LHCN-M2 (cell line): ENCODE measurements around the gene SLC51A. TPM values are rescaled to one million over a fixed set of nuclear protein-coding genes. Genes with fewer than 3 reads are reported as not detected.
A peak's percentile ranks its signal among the peaks of the same experiment; 100 is the strongest.
"Not testable (repeated sequence)": the region's sequence is repeated elsewhere in the genome, so short reads cannot be mapped to it uniquely, and the experiment has no call there.

ENCODE experiments used
- DNase-seq: peaks from one replicate; pipeline ENCODE4 v3.0.0-alpha.2; 2012; ENCODE audit warnings: low read depth
- polyA plus RNA-seq: library from polyadenylated mRNA; unstranded; fragments of >200 nt; gene quantifications from one replicate; pipeline ENCODE4 v1.2.1, GENCODE V29; 2012; ENCODE audit warnings: missing spikeins
- total RNA-seq: library from RNA; depleted of rRNA; stranded (reverse); fragments of >200 nt; gene quantifications from 2 replicates; pipeline ENCODE4 v1.2.3, GENCODE V29; 2014; rRNA removed

Gene SLC51A
- total RNA-seq = not detected in 2 replicates
- 4.0 TPM for polyA plus RNA-seq

- no peak for DNase-seq
These were observed at the start of gene SLC51A for GRCh38 chr3:196216089-196216564. Gene SLC51A (plus strand): TSS chr3:196216534. CDS start chr3:196216713, 179 bp downstream.

DNA sequence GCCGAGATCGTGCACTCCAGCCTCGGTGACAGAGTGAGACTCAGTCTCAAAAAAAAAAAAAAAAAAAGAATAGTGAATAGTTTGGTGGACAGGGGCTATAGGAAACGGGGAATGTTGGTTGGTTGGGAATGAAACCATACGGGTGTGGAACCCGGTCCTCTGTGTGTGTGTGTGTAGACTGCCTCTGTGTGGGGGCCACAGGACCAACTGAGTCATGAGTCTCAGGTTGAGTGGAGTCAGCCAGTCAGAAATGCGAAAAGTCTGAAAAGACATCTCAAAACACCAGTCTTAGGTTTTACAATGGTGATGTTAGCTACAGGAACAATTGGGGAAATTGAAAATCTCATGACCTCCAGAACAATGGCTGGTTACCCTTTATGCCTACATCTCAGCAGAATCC, 49.6 kb upstream of the SLC51A start:
- DNase-seq = no peak

GRCh38 chr3:196168808-196169391, 47.4 kb upstream of the SLC51A start:
- no peak for DNase-seq

DNA sequence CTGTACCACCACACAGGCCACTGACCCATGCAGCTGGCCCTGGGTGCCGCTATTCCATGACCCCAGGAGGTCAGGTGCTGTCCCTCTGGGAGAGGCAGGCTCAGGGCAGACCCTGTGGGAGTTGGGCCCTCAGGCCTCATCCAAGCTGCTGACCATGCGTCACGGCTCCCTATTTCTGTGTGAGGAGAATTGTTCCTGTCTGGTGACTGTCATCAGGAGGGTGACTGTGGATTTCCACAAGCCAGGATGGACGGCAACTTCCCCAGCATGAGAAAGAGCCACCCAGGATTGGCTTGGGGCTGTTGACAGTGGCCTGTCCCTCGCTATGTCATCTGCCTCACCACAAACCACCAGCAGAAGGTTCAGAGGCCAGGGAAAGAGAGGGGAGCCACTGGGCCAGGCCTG, 46.5 kb upstream of the SLC51A start:
- no peak for DNase-seq

DNA sequence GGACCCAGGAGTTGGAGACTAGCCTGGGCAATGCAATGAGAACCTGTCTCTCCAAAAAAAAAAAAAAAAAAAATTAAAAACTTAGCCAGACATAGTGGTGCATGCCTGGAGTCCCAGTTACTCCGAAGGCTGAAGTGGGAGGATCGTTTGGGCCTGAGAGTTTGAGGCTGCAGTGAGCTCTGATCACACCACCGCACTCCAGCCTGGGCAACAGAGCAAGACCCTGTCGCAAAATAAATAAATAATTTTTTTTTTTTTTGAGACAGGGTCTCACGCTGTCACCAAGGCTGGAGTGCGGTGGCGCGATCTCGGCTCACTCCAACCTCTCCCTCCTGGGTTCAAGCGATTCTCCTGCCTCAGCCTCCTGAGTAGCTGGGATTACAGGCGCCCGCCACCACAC, 46.0 kb upstream of the SLC51A start:
- DNase-seq = not testable (repeated sequence)

- peak; percentile 94 for DNase-seq
These were observed 41.7 kb upstream of the SLC51A start for GRCh38 chr3:196174652-196175051.

DNA sequence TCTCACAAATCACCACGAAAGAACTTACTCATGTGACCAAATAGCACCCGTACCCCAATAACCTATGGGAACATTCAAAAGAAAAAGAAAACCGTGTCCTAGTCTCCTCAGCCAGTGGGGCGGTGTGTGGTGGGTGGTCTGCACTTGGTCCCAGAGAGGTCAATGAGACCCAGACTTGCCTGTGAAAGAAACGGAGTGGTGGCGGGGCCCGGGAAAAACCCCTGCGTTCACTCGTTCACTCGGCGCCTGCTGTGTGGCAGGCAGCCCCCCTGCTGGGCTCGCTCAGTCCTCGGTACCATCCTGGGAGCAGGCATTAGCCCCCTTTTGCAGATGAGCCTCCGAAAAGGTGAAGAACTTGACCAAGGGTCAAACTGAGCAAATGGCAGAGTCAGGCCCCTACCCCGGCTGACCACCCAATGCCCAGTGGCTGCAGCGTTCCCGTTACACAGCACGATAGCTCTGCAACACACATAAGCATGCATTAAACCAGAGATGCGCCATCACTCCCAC, 41.2 kb upstream of the SLC51A start:
- no peak for DNase-seq

GRCh38 chr3:196175722-196176121, 40.6 kb upstream of the SLC51A start:
- no peak for DNase-seq

- DNase-seq = no peak
These were observed 38.8 kb upstream of the SLC51A start for GRCh38 chr3:196177567-196177966.

DNA sequence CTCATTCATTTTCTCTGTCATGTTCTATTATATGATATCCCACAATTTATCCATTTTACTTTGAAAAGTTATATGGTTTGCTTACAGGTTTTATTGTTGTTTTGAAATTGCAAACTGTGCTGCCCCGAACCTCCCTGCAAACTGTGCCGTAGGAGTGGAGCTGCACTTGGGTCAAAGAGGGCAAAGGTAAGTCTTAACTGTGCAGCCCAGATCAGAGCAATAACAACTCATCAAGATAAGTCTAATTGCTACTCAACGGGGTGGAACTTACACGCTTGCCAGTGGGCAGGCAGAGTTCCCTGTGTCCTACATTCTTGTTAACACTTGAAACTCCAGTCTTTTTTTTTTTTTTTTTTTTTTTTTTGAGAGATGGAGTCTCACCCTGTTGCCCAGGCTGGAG, 38.4 kb upstream of the SLC51A start:
- no peak for DNase-seq

DNA sequence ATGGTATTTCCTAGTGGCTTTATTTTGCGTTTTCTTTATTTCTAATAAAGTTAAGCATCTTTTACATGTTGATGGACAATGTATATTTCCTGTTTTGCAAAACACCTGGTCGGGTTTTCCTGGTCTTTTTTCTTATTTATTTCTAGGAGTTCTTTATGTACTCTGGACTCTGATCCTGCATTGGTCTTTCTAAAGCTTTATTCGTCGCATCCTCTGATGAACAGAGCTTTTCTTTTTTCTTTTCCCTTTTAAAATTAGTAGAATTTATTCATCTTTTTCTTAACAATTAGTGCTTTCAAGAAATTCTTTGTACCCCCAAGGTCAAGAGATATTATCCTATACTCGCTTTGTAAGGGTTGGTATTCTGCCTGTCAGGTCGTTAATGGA, 37.3 kb upstream of the SLC51A start:
- DNase-seq = no peak

DNA sequence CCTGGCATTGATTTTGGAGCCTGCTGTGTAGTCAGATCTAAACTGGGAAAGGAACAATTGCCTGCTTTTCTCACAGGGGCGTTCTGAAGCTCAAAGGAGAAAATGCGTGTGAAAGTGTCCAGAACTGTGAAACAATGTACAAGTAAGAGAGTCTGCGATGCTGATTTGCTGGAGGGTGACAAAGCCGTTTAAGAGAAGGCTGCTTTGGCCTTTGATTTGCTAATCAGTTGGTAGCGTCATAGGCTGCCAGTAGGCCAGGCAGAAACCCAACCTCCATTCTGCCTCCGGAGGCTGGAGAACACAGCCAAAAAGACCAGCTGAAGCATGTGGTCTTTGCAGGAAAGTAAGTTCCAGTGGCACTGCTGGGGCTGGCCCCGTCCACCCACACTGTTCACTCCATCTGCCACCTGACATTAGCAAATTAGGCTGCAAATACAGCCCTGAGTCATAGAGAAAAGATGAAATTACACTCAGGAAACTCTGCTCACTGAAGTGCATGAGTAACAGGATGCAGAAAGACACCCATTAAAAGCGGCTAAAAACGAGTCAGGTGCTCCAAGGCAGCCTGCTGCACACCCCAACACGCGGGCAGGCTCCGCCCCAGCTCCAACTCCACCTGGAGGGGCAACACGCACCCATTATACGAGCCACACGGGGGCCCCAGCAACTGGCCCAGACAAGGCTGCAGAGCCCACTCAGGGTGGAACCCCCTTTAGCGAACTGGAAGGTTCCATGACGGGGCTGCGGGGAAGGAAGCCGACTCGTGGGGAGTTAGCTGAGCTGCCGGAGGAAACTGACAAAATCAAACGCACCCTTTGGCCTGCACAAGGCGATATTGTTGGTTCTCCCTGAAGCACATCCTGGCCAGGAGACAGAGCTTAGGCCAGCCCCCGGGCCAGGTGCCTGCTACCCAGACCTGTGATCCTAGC, 36.7 kb upstream of the SLC51A start:
- peak; percentile 94 for DNase-seq

GRCh38 chr3:196180346-196180745, 36.0 kb upstream of the SLC51A start:
- no peak for DNase-seq

GRCh38 chr3:196181127-196181546, 35.2 kb upstream of the SLC51A start:
- no peak for DNase-seq

- not testable (repeated sequence) for DNase-seq
These were observed 32.2 kb upstream of the SLC51A start for GRCh38 chr3:196184169-196184432.

GRCh38 chr3:196184881-196185280, 31.5 kb upstream of the SLC51A start:
- DNase-seq = no peak

DNA sequence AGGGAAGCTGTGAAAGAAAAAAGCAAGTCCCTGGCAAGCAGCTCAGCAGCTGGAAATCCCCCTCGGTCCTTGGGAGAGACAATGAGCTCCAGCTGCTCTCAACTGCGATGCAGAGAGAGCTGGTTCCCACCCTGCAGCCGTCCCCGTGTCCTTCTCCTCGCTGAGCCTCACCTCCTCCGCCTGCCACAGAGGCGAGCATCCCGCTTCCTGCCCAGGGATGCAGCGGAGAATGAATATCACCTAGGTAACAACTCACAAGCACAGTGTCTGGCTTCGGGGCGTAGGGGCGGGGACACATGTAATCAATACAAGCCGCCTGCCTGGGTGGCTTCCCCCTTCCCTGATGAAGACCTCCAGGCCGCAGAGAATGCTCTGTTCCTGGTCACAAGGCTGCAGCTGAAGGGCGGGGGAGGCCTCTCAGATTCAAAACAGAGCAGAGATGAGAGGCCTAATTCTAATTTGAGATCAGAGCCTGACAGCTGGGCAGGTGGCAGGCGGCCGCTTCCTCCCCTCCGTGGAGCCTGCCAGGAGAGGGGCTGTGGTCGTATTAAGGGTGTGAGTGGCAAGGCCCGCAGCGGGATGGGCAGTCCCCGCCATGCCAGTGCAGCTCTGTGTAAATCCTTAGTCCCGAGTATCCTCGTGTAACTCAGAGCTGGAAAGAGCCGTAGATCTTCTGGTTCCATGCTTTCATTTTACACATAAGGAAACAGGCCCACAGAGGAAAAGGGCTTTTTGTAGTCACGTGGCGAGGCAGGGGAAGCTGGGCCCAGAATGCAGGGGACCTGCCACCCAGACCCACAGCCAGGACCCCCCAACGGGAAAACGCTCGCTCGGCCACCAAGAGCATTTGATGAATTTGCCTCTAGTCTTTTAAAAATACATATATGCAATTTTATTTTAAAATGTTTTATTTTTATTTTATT, 29.4 kb upstream of the SLC51A start:
- DNase-seq = no peak

- no peak for DNase-seq
These were observed 26.6 kb upstream of the SLC51A start for GRCh38 chr3:196189566-196190347.

DNA sequence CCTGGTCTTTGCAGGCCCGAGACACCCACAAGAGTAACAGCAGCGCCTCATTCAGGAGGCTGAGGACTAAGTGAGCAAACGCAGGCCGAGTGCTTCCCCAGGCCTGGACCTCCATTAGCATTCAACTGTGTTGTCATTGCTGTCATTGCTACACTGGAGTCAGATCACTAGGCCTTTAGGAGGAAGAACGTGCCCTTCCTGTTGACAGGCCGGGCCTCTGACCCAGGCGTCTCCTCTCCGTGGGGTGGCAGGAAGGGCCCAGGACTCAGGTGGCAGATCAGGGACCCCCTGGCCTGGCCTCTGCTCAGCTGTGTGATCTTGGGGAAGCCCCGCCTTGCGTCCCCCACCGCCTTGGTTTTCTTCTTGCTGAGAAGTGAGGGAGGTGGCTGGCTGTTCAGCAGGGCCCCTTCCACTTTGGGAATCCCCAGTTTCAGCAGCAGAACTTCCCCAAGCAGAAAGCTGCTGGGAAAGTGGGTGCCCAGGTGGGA, 24.3 kb upstream of the SLC51A start:
- no peak for DNase-seq

GRCh38 chr3:196192524-196193051, 23.7 kb upstream of the SLC51A start:
- peak; percentile 69 for DNase-seq
